Stimulated activated CD4-positive, alpha-beta T cell treated with anti-CD3 and anti-CD28 coated beads, Interleukin-12 subunit alpha, Interleukin-12 subunit beta, amount 100 ng/mL, for 48 hours (primary cell): Measurements from ENCODE around the gene ABHD12.

Source experiments
- DNase-seq, 3 donors: peaks; one replicate each; pipeline ENCODE4 v3.0.0-alpha.2; 2020; ENCODE audit warnings: low read depth in 2 of 3, low spot score in 1 of 3

ABHD12 gene

DNA sequence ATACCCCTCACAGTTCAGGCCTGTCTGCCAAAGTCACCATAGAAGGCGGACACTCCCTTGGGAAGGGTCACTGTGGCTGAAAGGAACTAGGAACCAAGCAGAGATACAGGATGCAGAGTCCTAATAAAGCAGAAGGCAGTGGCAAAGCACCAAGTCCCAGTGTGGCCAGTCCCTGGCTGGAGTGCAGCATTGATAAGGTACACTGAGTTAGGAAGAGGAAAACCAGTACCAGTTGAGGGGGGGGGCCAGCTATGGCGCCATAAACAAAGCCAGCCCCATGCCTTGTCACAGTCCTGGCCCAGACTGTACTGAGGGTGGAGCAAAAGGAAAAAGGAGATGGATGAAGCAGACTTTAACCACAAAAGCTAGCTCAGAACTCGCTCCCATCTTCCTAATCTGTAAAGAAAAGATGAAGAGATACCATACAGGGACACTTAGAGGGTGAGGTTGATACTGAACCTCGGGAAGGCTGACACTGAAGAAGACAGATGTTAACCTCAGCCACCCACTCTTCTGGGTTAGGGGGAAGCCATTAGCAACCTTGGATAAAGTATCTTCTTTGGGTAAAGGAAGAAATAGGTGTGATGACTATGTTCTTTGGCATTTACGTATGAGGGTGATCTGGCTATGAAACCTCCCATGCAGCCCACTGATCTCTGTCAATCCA, 7.8 kb downstream of the ABHD12 start:
- no peak for DNase-seq

DNA sequence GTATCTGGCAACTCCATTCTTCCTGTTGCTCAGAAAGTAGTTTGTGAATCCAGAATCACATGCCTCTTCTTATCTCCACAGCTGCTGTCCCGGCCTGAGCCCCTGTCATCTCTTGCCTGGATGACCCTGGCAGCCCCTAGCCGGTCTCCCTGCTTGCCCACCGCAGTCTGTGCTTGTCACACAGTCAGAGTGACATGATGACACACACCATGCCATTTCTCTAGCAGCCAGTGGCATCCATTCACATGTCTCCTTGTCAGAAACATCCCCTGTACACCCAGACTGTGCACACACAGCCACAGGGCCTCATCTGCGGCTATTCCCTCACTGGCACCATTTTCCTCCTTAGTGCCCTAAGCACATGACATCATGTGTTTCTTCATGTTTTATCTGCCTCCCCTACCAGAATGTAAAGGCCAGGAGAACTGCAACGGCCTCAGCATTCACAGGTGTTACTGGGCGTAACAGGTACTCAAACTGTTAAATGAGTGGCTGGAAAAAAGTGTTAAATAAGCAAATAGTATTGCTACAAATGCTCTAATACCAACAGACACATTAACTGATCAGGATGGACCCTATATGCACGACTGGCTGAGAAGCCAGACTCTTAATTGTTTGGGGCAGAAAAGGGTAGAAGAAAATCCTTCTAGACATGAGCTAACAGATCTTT, 9.6 kb downstream of the ABHD12 start:
- DNase-seq: no peak

DNA sequence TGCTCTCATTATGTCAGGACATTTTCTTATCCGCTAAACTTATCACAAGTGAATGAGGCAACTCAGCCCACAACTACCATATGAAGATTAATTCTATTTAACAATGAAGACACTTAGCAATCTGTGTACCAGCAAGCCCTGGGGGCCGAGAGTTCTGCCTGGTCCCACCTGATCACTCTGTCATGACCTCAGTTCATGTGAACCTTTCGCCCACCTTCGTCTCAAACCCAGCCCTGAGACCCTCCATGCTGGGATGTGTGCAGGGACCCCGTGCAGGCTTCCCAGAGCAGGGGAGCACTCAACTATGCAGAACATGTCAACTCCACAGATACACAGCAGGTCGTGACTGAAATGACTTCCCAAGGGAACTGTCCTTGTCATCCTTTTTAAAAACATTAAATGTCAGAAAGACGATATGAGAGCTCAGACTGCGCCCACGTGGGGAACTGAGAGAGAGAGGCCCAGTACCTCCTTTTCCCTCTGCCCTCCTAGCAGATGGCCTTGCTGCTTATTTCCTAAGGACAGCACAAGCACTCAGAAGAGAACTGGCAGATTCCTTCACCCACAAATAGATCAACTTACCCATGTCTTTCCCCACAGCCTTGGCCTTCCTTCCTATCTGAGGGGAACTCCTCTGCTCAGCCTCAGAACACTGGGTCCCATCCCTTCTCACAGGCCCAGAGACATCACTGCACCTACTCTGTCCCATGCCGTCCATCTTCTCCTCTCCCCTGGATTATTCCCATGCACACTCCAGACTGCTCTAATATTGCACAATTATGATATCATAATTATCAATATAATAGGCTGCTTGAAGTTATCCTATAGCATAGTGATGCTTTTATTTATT, 11.5 kb downstream of the ABHD12 start:
- no peak for DNase-seq

DNA sequence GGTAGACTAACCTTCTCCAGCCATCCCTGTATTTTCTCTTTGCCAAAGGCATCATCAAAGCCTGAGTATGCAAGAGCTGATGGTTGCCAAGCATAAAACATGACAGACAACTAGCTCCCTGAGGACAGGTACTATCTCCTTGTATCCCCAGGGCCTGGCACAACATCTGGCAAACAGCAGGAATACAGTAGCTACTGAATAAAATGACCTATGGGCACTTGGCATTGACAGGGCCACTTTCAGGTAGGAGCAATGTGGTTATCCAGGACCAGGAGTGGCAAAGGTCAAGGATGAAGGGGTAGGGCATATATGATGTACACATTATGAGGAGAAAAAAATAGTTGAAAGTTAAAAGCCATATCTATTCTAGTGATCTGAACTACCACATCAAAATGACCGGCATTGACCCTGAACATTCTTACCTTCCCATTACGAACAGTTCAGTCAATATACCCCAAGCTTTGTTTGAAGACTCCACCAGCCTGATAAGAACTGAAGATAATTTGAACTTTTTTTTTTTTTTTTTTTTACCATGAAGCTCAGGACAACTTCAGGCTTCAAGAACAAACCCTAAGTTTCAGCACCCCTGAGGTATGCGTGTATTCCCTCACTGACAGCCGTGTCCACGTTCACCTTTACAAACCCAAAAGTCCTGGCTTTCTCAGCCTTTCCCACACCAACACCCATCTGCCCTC, 12.3 kb downstream of the ABHD12 start:
- no peak for DNase-seq

DNA sequence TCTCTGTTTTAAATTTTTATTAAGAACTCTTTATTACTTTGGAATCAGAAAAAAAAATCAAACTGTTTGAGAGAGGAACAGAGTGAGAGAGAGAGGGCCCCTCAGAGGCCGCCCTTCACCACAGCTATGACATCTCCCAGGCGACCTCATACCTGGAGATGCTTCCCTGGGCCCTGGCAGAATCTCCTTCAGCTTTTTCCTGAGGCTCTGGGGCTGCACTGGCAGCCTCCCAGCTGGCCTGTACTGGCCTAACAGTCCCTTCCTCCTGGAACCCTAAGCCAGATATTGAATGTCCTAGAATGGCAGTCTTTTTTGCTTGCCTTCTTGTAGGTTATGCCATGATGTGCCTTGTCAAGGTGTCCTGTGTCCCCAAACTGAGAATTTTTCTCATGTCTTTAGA, 13.7 kb downstream of the ABHD12 start:
- no peak for DNase-seq

DNA sequence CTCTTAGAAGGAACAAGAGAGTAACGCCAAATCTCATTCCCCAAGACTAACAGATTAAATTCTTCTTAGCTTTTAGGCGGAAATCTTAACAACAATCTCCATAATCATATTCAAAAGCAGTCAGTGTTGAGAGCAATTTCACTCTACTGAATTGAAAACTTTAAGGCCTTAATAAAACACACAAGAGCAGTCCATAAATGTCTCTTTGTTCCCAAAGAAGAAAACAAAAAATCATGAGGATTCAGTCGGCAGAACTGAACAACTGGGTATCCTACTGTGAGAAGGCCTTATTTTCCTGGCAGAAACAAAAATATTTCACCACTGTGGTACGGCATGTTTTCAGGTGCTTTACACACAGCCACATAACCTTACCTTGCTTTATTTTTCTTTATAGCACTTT, 14.4 kb downstream of the ABHD12 start:
- no peak for DNase-seq

DNA sequence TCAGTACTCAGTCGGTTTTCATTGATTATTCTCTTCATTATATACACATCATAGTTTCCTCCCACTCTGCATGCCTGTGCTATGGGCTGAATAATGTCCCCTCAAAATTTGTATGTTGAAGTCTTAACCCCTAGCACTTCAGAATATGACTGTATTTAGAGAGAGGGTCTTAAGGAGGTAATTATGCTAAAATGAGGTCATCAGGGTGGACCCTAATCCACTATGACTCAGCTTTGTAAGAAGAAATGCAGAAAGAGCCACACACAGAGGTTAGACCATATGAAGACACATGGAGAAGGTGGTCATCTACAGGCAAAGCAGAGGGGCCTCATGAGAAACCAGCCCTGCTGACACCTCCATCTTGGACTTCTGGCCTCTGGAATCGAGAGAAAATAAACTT, 15.8 kb downstream of the ABHD12 start:
- no peak for DNase-seq

DNA sequence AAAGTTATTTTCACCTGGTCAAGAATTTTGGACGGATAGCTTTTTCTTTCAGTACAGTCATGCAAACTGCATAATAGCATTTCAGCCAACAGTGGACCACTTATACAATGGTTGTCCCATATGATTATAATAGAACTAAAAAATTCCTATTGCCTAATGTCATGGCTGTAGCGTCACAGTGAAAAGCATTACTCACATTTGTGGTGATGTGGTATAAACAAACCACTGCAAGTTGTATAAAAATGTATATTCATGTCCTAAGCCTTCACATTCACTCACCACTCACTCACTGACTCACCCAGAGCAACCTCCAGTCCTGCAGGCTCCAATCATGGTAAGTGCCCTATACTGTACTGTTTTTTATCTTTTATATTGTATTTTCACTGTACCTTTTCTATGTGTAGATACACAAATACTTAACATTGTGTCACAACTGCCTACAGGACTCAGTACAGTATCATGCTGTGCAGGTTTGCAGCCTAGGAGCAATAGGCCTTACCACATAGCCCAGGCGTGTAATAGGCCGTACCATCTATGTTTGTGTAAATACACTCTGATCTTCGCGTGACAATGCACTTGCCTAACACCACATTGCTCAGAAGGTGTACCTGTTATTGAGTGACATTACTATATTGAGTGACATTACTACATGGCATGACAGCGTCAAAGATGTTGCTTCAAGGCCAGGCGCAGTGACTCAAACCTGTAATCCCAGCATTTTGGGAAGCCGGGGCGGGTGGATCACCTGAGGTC, 17.9 kb downstream of the ABHD12 start:
- no peak for DNase-seq

DNA sequence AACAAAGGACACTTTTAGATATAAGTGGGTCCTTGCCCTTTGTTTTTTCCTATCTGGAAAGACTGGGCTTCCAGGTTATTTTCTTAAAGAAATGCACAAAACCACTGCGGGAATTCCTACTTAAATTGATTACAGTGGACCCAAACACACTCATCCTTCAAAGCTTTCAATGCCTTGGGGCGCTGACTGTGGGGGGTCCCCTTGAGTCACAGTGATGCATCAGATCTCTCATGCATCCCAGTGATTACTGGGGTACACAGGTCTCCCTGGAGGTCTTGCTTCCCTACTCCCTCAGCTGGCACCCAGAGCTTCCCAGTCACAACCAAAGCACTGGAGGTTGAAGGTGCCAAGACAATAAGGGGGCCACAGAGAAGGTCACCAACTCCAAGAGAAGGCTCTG, 20.7 kb downstream of the ABHD12 start:
- no peak for DNase-seq

DNA sequence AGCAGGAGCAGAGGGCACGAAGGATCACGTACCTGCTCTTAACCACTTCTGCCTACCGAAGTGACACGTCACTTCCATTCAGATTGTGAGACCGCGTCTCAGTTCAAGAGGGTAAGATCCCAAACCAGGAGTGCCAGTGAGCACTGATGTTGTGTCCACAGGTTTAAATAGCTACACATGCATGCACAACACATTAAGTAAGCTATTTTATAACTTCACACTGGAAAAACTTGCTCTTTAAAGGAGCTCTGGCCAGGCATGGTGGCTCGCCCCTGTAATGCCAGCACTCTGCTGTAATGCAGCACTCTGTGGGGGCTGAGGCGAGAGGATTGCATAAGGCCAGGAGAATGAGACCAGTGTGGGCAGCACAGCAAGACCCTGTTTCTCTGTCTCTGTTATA, 21.1 kb downstream of the ABHD12 start:
- no peak for DNase-seq

DNA sequence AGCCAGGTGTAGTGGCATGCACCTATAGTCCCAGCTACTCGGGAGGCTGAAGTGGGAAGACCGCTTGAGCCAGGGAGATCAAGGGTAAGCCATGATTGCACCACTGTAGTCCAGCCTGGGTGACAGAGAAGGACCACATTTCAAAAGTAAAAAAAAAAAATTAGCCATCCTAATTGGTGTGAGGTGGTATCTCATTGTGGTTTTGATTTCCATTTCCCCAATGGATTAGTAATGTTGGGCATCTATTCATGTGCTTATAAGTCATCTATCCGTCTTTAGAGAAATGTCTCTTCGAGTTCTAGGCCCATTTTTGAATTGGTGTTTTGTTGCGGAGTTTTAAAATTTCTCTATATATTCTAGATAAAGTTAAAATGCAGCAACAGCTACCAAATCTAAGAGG, 21.7 kb downstream of the ABHD12 start:
- no peak for DNase-seq

DNA sequence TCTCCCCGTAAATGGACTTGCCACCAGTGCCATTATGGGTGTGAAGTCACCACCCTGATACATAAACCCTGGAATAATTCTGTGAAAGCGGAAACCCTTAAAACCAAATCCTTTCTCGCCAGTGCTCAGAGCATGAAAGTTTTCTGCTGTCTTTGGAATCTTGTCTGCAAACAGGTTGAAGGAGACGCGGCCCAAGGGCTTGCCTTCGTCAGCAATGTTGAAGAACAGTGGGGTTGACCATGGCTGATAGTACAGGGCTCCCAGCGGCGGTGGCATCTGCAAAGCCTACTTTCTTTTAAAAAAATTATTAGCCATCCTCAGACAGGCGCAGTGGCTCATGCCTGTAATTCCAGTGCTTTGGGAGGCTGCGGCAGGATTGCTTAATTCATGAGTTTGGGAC, 22.1 kb downstream of the ABHD12 start:
- DNase-seq: no peak

DNA sequence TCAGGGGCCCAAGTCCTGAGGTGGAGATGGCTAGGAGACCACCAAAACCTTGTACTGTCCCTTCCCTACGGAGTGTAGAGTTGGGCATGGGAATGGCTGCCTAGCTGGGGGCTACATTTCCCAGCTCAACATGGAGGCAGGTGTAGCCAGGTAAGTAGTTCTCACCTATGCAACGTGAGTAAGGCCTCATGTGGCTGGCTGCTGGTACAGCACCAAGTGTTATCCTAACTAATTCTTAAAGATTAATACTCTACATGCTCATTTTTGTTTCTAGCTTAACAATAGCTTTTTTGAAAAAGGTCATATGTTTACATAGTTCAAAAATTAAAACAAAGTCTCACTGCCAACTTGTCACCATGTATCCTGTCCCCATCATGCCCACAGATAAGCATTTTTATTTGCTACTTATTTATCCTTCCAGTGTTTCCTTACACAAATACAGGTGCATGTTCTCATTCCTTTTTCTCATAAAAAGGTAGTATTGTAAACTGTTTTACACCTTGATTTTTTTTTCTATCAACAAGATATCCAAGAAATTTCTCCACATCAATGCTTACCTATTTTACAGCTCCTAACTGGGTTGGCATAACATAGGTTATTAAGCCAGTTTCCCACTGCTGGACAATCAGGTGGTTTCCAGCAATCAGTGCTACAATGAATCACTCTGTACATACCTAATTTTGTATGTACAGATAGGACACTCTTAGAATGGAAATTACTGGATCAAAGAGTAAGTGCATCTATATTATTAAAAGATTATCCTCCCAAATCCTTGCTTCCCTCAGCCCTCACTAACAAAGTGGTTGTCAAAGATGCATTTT, 25.5 kb downstream of the ABHD12 start:
- no peak for DNase-seq

DNA sequence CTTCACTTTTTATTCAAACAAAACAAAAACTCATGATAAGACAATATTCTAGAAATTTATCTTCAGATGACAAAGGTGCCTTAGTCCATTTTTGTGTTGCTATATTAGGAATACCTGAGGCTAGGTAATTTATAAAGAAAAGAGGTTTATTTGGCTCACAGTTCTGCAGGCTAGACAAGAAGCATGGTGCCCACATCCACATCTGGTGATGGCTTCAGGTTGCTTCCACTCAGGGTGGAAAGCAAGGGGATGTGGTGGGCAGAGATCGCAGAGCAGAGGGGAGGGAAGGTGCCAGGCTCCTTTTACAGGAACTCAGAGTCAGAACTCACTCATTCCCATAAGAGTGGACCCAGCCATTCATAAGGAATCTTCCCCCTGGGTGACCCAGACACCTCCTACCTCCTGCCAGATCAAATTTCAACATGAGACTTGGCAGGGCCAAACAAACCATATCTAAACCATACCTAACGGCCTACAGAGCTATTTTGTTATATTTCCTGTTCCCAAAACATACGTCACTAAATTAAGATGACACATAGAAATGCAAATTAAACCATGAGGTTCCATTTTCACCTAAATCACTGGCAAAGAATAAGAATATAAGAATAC, 26.4 kb downstream of the ABHD12 start:
- no peak for DNase-seq

DNA sequence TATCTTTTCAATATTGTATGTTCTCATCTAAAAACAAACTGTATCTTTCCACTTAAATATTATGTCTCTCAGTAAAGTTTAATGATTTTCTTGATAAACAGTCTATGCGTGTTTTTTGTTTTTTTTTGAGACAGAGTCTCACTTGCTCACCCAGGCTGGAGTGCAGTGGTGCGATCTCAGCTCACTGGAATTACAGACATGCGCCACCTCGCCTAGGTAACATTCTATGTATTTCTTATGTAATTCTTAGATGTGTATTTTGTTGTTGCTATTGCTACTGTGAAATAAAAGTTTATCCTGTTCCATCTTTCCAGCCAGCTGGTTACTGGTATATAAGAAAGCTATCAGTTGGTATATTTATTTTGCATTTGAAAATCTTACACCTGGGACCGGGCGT, 29.4 kb downstream of the ABHD12 start:
- DNase-seq: no peak

DNA sequence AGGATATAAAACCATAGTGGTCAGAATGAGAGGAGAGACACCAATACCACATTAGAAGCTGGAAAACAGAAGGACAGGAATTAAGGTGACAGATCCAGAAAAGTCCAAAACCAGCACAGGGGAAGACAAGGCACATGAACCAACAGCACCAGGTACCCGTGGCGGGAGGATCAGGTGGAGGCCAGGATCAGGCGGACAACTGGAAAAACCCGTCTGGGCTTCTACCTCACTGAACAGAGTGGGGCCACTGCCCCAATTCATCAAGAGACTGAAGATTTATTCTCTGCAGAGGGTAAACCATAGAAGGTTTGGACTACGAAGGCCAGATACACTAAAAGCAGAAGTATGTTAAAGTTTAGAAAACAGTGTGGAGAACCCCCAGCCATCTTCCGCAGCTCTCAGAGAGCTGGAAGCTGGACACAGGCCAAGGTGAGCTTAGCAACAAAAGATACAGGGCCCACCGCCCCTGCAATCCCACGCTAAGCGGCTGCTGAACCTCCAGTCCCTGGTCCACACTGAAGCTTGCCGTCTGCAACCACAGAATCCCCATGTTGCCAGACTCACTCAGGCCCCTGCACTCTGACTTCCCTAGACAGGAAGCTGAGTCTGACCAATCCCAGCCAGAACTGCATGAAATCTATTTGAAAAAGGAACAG, 29.9 kb downstream of the ABHD12 start:
- no peak for DNase-seq

DNA sequence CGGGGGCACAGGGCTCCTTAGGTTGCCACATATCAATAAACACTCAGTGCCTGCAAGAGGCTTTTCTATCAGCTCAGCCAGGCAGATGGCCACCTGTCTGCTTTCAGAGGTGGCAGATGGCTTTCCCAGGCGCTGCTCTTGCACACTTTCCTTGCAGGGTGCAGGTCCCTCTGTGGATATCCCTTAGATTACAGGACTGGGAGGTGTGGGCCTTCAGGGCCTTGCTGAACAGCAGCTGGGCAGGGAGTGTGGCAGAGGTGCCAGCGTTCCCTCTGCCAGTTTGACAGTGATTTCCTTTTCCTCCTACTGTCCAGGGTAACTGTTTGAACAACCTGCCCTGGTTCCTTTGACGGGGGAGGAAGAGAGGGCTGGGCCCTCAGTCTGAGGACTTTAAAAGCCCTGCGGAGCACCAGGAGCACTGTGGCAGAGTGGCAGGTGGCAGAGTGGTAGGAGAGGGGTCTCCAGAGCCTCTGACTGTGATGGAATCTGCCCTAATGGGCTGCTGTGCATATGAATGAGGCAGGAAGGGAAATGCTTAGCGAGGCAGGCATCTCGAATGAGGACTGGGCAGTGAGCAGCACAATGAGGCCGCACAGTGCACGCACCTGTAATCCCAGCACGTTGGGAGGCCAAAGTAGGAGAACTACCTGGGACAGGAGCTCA, 34.2 kb downstream of the ABHD12 start:
- no peak for DNase-seq

DNA sequence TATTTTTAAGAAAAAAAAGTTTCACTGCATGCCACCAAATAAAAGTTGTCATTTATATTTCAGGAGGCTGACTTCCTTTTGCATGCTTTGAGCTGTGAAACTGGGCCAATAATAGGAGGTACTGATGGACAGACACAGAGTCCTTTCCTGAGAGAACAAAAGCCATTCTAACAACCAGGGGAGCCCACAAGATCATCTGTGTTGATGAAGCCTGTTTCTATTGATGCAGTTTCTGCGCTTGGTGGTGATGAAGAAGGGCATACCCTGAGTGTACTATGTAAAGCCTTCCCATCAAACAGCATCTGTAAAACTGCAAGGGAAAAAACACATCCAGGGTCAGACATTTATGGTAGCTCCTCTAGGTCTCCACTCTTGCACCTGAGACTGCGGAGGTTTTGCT, 34.8 kb downstream of the ABHD12 start:
- DNase-seq: no peak
